ENCODE results near the gene SPOPL.
"Not testable (repeated sequence)": the region's sequence is repeated elsewhere in the genome, so short reads cannot be mapped to it uniquely, and the experiment has no call there.

The SPOPL gene

DNA sequence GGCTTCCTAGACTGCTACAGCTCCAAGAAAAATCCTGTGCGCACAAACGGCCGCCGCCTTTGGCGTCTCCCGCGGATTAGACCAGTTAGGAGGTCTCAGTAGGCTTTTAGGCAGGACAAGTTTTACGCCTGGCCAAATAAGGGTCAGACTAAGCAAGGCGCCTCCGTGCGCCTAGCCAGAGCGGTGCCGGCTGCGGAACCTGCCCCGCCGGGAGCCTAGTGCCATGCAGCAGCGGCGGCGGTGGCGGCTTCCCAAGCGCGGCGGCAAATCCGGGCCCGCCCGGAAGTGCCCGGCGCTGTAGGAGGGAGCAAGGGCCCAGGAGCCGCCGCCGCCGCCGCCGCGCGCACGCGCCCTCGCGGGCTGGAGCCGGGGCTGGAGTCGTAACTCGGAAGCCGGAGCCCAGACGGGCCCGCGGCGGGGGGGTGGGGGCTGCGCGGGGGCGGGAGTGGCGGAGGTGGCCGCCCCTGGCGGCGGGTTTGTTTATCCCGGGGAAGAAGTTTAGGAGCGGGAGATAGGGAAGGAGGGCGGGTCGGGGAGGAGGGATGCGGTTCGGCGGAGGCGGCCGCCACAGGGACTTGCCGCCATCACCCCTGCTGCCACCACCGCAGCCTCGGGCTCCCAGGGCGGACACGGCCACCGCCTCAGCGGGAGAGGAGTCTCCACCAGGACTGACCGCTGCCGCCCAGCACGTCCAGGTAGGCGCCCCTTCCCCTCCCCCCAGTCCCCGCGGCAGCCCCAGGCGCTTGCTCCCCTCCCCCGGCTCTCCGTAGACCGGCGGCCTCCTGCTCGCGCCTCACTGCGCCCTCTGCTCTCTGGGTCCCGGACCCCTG is at the start of gene SPOPL:
TSS of gene SPOPL (plus strand) at position 346 of the 830 bp plus-strand sequence. CDS start 48,447 bp downstream, outside the sequence.
- DNase-seq = peak; percentile 36 to 62

DNA sequence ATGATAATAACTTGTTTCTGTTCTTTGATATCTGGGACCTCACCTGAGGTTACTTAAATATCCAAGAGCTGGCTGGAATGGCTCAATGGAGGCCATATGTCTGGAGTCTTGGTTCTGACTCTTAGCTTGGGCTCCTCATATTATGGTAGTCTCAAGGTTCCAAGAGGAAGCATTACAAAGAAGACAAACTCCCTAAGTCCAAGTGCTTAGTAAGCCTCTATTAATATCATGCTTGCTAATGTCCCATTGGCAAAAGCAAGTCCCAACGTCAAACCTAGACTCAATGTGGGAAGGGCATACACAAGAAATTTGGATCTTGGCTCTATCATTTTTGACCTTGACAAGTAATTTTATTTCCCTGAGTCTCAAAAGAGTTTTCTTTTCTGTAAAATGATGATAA is 49.2 kb upstream of the SPOPL start:
- no peak for DNase-seq

DNA sequence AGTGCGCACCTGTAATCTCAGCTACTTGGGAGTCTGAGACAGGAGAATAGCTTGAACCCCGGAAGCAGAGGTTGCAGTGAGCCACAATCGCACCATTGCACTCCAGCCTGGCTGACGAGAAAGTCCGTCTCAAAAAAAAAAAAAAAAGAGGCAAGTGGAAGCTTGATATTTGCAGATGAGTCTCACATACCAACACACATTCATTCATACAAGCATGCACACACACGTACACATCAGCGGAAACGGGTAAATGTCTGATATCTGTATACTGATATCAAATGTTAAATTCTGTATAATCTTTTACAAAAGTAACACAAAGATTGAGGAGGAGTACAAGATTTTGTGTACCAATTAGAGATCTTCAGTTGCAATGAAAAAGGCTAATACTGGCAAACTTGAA is 47.8 kb upstream of the SPOPL start:
- DNase-seq = no peak

DNA sequence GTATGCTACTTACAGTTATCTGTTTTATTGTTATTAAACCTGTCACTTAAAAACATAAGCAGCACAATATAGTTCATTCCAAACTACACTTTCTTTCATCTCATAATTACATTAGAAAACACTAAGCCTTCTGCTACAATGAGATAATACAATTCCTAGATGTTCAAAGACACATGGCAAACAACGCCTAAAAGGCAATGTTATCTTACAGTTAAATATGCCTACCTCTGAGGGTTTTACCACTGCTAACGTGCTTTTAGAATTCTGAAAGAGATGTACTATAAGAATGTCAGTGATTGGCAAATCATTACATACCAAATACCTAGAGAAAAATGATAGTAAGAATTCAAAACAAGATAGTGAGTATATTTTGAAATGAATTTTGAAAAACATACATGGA is 46.8 kb upstream of the SPOPL start:
- DNase-seq = no peak

DNA sequence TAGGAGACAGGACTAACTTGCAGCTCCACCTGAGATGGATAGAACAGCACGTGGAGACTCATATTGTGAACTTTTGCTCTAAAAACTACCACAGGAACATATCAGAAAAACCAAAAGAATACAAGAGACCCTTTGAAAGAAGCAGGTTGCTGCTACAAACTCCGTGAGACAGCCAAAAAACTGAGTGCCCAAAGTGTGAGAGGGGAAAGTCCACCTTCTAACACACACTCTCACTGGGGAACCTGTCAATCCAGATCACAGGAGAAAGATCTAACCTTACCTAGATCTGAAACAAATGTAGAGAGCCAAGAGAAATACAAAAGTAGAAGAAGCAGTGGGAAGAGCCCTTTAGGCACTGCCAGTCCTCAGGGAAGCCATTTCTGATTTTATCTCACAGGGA is 46.3 kb upstream of the SPOPL start:
- DNase-seq = no peak

DNA sequence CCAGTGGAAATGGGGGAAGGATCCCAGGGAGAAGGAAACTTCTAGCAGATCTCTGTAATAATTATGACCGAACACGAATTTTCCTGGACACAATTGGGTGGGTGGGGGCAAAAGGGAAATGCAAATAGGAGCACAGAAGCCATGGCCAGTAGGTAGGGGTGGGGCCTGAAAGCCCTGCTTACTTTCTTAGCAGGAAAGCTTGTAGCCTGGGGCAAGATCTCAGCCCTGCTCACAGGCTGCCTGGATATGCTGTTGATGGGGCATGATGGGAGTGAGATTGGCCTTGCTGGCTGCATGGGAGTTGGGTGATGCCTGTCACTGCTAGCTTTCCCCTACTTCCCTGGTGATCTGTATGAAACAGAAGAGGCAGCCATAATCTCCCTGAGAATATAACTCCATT is 45.9 kb upstream of the SPOPL start:
- DNase-seq = no peak

DNA sequence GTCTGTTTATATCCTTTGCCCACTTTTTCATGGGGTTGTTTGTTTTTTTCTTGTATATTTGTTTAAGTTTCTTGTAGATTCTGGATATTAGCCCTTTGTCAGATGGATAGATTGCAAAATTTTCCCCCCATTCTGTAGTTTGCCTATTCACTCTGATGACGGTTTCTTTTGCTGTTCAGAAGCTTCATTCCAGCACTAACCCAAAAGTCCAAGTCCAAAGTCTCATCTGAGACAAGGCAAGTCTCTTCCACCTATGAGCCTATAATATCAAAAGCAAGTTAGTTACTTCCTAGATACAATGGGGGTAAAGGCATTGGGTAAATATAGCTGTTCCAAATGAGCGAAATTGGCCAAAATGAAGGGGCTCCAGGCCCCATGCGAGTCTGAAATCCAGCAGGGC is 38.9 kb upstream of the SPOPL start:
- not testable (repeated sequence) for DNase-seq

DNA sequence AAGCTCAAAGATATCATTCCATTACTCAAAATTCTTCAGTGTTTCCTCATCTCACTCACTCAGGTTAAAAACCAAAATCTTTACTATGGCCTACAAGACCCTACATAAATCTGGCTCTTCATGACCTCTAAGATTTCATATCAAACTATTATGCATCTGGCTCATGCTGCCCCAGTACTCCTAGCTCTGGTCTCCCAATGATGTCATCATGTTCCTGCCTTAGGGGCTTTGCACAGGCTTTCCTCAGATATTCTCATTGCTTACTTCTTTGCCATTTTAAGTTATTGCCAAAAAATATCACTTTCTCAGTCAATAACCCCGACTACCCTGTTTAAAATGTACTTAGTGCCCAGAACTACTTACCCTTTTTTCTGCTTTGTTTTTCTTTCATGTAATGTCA is 33.0 kb upstream of the SPOPL start:
- no peak for DNase-seq

DNA sequence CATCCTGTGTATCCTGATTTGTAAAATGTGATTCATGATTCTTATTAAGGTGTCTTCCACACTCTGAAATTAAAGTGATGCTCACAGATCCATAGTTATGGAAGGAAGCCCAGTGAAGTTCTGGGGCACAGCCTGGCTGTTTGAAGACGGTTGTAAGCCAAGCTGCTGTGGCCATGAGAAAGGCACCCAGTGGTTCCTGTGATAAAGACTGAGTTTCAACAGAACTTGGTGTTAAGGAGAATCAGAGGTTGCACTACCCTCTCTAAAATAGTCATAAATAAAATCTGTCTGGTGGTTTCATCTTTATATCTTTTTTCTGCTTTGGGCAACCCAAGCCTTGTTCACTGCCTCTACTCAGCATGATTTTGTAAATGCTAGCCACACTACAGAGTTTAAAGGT is 32.2 kb upstream of the SPOPL start:
- no peak for DNase-seq

DNA sequence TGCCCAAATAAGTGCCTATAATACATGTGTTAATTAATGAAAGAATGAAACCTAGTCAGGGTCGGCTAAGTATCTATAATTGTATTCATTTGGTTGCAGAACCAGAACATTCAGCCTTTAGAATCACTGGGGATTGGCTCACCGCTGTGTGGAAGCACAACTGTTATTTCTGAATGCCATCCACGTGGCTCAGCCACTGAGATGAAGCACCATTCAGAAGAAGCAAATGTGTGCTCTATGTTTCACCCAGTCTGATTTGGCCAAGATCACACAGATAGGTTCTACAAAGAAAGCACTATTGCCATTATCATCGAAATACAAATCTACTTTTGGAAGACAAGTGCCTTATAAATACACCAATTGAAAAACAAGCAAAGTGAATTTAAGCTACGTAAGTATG is 30.6 kb upstream of the SPOPL start:
- DNase-seq = no peak

DNA sequence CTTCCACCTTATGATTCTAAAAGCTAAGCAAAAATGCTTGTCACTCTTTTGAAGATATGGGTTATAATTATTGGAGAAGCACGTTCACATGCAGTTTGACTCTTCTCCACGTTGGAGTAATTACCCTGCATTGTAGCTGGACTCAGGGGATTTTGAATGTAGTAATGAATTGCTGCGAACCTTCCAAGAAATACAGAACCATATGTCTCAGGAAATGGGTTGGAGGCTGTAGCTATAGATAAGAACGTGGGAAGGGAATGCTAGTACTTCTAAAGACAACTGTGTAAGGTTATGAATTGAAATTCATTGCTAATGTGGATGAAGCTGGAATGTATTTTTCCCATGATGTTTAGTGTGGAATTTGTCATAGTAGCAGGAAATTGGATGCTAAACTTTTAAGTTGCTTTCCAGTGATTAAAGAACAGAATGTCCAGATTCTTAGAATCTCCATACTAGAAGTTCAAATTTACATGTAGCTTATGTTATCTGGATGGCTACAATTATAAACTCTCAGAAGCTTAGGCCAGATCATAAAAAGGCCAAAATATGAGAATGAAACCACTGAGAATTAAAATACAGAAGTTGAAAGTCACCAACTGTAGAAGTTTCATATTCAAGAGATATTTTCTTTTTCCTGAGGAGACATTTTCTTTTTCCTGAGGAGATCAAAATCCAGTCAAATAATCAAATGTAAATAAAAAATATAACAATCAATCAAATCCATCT is 27.3 kb upstream of the SPOPL start:
- DNase-seq = no peak

DNA sequence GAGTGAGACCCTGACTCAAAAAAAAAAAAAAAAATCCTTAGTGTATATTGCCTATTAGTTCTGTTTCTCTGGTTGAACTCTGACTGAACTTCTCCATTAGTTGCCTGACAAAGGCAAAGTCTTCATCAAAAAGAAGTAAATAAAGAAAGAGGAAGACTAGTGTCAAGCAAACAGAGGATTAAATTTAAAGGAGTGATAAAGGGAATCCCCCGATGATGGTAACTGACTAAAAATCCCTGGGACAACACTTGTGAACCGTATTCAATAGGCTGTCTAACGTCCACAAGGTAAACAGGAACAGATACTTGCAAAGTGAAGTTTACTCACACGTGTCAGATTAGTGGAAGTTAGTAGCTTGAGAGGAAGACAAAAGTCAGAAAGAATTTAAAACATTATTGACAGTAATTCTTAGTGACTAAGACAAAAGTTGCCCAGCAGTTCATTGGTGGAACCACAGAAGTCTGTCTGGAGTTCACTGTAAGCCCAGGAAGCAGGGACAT is 26.2 kb upstream of the SPOPL start:
- DNase-seq = no peak

DNA sequence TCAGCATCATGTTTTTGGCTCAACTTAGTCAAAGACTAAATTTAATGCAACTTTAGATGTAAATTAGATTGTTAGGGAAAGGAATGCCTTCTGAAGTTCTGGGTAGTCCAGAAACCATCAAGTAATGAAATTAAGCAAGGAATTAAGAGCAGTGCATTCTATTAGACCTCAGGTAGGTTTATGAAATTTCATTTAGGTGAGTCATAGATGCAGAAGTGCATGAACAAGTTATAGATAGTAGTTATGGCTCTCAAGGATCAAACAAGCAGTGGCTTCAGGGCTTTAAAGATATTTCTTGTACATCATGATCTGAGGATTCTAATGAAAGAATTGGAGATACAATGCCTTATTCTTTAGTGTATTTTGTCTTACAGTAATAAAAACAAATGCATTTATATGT is 25.4 kb upstream of the SPOPL start:
- no peak for DNase-seq

DNA sequence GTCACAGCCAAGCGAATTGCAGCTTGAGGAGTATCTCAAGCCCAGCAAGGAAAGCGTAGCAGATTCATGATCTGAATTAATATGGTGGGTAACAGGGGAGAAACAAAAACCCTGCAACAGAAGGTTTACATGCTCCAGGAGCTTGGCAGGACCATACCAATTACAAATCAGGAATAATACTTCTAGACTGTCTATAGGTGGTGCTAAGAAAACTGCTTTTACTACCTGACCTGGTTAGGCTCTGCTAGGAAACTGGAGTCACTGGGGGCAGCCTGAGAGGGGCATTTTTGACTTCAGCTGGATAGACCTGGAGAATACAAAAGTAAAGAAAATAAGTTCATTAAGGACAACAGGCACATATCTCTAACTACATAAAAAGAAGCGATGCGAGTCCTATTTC is 24.6 kb upstream of the SPOPL start:
- no peak for DNase-seq

DNA sequence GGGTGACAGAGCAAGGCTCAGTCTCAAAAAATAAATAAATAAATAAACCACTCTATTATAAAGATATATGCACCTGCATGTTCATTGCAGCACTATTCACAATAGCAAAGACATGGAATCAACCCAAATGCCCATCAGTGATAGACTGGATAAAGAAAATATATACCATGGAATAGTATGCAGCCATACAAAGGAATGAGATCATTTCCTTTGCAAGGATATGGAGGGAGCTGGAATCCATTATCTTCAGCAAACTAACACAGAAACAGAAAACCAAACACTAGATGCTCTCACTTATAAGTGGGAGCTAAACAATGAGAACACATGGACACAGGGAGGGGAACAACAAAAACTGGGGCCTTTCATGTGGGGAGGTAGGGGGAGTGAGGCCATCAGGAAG is 18.8 kb upstream of the SPOPL start:
- DNase-seq = not testable (repeated sequence)

DNA sequence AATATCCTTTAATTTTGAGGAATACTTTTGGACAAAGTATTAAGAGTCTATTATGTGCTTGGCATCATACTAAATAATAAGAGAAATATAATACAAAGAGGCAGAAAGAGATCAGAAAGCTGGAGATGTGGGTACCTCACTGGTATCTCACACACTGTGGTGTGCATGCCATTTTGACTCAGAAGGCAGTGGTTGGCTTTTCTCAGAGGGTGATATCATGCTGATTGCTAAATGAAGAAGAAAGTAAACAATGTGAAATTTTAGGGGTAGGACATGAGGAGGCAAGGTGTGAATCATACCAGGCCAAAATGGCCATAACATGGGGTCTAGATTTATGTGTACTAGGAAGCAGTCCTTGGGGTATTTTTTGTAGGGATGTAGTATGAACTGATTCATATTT is 16.6 kb upstream of the SPOPL start:
- no peak for DNase-seq

DNA sequence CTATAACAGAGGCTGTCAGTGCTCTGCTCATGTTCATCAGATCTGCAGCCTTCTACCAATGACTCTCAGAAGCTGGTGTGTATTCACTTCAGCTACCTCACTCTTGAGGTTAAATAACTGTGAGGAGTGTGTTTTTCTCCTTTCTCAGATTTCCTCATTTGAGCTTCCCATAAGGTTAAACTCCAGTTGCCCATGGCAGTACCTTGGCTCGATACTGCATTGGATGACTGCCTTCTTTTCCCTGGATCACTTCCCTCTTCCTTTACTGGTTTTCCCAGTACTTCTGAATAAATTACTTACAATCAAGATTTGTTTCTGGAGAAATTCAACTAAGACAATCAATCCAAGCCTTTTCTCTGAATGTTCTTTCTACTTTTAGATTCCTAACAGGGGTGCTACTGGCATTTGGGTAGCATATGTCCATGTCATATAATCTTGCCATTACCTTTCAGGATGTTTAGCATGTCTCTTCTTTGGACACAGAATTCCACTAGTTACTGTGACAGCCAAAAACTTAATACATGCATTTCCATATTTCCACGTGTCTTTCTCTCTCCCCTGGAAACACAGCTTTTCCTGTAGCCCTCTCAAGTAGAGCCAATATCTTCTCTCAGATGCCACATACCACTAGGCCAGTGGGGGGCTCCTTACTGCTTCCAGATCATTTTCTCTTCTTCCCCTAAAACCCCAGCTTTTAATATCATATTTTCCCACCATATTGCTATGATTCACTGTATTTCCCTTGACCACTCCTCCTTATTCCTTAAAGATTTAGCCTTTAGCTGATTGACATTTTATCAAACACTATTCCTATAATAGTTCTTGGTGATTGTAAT is 15.0 kb upstream of the SPOPL start:
- DNase-seq = no peak

DNA sequence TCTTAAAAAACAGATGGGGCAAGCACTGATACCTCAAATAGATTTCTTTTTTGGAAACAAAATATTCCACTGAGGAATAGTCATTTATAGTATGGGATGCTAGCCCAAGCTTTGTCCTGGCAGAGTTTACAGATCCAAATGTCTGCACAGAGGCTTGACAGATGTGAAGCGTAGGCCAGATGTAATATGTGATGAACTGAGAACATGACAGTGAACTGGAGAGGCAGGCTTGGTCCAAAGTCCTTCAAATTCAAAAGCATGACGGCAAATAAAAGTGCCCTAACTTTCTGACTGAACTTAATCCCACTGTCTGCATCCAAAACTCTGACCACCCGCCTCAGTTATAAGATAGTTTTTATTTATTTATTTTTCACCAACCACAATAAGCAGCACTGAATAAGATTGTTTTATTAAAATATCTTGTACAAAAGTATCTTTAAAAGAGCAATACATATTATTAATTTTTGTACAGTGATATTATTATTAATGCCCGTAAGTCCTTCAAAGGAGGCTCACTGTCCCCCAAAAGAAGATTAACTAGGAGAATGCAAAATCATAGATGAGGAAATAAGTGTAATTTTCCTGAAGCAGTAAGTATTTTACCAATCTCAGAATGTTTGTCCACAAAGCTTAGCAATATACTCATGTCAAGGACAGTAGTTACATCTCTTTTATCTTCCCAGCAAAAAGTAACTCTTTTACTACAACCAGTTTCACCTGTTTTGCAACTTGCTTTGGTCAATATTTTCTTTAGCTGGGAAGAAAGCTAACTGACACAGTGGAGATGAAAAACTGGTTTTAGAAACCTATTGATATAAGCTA is 10.7 kb upstream of the SPOPL start:
- no peak for DNase-seq

DNA sequence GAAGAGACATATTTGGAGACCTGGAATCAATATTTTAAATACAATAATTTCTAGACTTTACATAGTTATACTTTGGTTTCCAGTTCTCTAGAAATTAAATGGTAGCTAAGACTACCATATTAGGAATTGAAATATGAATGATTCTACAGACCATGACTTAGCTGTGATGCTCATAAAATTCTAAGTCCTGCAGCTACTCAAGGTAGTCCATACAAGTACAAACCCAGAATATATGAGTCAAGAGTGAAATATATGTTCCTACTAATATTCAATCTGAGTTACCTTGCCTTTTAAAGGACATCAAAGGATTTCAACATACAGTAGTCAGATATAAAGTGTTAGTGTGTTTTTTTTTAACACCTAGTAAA is 10.1 kb upstream of the SPOPL start:
- DNase-seq = no peak

DNA sequence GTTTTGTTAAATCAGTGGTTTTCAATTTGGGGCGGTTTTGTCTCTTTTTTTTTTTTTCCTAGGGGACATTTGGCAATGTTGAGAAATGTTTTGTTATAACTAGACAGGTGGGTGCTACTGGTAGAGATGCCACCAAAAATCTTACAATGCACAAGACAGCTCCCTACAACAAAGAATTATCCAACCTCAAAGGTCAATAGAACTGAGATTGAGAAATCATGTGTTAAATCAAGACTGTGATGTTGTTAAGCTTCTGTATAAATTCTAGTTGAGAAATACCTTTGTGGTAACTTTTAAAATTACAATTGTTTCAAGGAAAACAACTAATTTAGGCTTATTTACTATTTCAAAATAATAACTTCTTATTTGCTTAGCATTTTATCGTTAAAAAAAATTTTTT is 9.4 kb upstream of the SPOPL start:
- DNase-seq = no peak

DNA sequence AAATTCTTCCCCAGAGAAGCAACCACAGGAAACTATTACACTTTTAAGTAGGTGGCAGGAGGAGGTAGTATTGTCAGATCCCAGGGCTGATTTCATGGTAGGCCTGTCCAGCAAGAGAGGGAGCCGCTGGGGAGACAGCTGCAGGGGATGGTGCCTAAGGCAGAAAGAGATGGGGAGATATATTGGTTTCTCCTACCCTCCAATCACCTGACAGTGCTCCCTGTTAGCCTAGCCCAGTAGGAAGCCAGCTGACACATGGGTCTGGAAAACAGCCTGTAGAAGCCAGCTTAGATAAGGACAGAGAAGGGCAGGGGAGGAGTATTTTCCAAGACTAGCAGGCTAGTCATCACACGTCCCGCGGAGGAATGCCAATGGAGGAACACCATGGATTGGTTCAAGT is 8.2 kb upstream of the SPOPL start:
- DNase-seq = no peak

DNA sequence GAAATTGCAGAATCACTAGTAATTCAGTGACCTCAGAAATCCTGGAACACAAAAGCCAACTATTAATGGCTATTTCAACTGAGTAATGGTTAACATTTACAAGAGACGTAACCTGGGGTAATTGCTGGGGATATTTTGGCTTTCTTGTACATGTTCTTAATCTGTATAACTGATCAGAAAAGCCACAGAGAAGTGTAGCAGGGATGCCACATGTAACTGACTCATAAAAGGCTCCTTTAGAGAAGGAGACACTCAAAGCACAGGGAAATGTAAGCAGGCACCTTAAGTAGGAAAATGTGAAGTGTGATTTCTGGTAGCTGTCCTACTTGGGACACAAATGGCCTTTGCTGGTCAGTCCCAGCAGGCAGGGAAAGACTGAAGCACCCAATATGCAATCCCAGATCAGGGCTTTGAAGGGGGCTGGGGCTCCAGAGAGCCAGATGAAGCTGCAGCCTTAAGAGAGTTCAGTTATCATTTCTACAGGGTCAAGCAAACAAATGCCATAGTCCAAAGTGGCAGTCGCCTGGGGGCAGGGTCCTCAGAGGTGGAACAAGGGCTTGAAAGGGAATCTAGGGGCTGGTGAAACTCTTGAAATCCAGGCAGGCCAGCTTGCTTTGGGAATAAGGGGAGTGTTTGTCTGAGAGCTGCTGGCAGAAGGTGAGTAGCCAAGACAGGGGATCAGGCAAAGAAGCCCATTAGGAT is 7.2 kb upstream of the SPOPL start:
- no peak for DNase-seq

Data from NCI-H187 (cell line).